Measurements from ENCODE around the gene SPATA21. TPM values are rescaled to one million over a fixed set of nuclear protein-coding genes. Genes with fewer than 3 reads are reported as not detected.

SPATA21 gene
- total RNA-seq, 1 donor from 2014 or later = not detected

- DNase-seq (ENCODE audit: low read depth) = no peak
These were observed 14.8 kb upstream of the SPATA21 start for GRCh38 chr1:16451841-16452528.

DNA sequence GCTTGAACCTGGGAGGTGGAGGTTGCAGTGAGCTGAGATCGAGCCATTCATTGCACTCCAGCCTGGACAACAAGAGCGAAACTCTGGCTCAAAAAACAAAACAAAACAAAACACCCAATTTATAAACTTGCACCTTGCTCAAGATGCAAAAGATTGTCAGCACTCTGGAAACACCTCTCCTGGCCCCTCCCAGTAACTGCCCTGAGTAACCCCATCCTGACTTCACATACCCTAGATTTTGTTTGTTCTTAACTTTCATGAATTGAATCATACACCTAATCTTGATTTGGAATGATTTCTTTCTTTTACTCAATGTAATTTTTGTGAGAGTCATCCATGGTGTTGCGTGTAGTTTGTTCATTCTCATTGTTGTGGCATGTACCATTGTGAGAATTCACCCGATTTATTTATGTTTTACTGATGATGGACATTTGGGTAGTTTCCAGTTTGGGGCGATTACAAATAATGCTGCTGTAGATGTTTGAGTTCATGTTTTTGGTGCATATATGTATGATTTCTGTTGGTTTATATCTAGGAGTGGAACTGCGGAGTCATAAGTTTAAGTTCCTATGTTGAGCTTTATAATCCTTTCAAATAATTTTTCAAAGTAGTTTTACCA, 13.7 kb upstream of the SPATA21 start:
- DNase-seq (ENCODE audit: low read depth) = no peak

DNA sequence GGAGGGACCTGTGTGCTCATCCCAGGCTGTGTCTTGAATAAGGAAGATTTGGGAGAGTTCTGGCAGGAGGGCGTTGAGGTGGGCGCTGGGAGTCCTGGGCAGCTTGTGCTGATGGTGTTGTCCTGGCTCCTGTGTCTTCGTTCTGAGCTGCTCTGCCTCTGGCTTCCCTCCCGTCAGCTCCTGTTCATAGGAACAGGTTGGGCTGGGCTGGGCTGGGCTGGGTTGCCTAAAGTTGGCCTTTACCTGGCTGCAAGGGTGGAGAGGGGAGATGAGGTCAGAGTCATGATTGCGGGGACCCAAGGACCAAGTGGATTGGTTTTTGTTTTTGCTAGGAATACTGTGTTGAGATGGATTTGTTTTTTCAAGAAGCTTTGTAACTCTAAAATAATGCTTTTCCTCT, 12.4 kb upstream of the SPATA21 start:
- DNase-seq (ENCODE audit: low read depth) = no peak

- DNase-seq (ENCODE audit: low read depth) = no peak
These were observed 11.8 kb upstream of the SPATA21 start for GRCh38 chr1:16449065-16449464.

DNA sequence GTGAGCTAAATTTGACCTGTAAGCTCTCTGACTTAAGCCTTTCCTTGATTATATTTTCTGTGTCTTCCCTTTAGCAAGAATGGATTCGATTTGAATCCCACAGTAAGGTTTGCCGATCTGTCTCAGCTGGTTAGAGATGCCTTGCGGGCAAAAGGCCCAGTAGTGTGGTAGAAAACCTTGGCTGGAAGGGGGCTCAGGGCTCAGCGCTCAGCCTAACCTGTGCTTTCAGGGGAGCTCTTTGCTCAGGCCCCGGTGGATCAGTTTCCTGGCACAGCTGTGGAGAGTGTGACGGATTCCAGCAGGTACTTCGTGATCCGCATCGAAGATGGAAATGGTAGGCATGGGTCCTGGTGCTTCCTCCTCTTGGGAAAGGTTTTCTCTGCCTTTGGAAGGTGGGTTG, 10.4 kb upstream of the SPATA21 start:
- no peak for DNase-seq (ENCODE audit: low read depth)

- no peak for DNase-seq (ENCODE audit: low read depth)
These were observed 8.9 kb upstream of the SPATA21 start for GRCh38 chr1:16446116-16446515.

- DNase-seq (ENCODE audit: low read depth) = no peak
These were observed 7.8 kb upstream of the SPATA21 start for GRCh38 chr1:16445052-16445451.

DNA sequence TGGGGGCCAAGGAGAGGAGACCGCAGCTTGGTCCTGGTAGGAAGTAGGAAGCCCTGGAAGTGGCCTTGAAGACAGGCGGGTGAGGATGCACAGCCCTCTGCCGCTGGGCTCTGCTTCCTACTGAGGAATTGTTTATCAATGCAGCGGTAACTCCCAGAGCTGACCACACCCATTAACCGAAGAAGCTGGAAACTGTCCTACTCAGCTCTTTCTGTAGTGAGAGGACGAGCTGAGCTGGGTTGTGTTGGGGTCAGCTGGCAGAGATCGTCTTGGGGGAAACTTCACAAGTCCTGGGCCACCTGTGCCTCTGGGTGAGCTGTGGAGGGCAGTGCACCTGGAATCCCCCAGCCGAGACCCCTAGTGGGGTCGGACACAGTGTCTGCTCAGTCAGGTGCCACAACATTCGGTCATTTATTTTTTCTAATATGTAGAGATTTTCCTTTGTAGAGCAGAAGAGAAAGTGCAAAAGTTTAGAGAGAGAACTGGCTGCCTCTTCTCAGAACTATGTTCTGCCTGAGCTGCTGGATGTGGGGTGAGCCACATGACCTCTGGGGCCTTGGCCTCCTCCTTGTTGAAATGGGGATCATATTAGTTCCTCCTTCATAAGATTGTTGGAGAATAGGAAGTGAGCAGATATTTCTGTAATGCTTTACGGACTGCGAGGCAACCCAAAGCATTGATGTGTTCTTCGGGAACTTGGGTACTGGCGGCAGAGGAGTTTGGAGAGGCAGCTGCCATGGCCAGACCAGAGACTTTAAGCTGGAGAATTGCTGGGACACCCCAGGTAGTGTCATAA, 6.9 kb upstream of the SPATA21 start:
- DNase-seq (ENCODE audit: low read depth) = no peak

DNA sequence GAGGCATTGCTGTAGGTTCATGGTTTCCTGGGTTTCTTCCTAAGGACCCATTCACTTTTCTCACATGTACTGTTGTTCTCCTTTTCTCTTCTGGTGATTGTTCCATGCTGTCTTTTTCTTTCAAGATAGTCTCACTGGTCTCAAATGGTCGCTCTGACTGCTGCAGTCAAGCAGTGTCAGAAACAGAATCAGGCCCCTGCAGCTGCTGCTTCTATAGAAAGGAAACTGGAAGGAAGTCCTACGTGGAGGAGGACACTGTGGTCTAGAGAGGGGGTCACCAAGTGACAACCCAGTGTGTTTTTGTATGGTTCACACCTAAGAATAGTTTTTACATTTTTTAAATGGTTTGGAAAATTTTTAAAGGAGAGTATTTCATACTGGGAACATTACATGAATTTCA, 5.7 kb upstream of the SPATA21 start:
- no peak for DNase-seq (ENCODE audit: low read depth)

DNA sequence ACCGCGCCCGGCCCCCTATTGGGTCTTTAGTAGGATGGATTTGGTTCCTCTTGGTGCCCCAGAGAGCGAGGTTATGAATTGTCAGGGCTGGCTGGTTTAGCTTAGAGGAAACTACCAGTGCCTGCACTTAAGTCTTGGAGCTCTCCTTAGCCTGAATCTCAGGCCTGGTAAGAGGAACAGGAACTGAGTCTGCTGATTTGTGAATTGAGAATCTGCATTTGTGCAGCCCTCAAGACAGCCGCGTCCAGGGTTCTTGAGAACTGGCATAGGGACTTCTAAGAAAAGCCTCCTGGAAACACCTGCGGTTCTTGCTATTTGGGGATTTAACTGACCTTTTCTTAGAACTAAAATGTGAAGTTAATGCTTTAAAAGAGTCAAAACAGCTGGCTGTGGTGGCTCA, 5.0 kb upstream of the SPATA21 start:
- no peak for DNase-seq (ENCODE audit: low read depth)

GRCh38 chr1:16441282-16441665, 4.0 kb upstream of the SPATA21 start:
- peak; percentile 13 for DNase-seq (ENCODE audit: low read depth)

DNA sequence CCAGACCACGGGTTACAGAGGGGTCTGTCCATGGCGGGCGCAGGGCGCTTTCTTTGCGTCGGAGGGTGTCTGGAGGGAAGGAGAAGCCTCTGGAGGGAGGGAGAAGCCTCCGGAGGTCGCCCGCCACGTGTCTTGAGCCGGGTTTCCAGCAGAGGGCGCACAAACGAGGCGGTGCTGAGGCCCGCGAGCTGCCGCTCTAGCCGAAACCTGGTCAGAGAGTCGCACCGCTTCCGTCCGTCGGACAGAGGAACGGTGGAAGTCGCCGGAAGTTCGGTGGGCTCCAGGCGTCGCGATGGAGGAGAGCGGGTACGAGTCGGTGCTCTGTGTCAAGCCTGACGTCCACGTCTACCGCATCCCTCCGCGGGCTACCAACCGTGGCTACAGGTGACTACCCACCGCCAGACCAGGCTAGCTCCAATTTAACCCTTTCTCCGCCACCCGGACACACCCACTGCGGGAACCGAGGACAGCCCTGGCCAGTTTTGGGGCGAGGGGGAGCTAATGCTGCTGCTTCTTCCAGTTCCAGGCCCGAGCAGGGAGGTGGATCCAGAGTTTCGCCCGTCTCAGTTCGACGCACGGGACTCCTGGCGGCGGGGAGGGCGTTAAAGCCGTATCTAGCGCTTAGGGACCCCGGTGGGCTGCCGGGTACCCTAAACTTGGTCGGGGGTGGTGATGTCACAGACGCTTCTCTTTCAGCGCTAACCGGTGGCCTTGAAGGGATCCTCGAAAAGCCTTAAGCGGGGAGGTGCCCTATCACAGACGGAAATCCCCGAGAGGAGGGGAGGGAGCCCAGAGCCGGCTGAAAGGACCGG, 3.5 kb upstream of the SPATA21 start, which contains the start of gene NECAP2:
Gene NECAP2 (plus strand): TSS at position 255 of the 812 bp plus-strand sequence. CDS start 38 bp downstream, at position 293.
- peak; percentile 80 for DNase-seq (ENCODE audit: low read depth)

DNA sequence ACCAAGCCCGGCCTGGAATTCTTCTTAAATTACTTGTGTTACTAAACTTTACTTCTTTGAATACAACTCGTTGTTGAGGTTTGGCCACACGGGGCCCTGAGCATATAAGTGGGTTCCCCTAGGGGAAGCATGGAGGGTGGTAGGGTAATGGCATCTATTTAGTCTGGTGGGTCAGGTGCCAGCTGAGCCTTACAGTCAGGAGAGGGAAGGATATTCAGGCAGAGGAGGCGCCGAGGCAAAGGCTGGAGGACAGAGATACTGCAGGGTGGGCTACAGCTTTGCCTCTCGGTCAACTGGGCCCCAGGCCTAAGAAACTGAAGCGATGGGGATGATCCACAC, 2.9 kb upstream of the SPATA21 start:
- no peak for DNase-seq (ENCODE audit: low read depth)

GRCh38 chr1:16438924-16439323, 1.7 kb upstream of the SPATA21 start:
- DNase-seq (ENCODE audit: low read depth) = no peak

DNA sequence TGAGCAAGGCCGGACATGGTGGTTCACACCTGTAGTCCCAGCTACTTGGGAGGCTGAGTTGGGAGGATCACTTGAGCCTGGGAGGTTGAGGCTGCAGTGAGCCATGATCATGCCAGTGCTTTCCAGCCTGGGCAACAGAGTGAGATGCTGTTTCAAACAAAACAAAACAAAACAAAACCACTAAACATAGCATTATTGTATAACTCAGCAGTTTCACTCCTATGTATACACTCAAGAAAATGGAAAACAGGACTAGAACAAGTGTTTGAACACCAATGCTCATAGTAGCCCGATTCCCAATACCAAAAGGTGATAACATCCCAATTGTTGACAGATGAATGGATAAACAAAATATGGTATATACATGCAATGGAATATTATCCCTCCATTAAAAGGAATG, 1.3 kb upstream of the SPATA21 start:
- DNase-seq (ENCODE audit: low read depth) = no peak

GRCh38 chr1:16434501-16434900, 2.7 kb downstream of the SPATA21 start:
- no peak for DNase-seq (ENCODE audit: low read depth)

DNA sequence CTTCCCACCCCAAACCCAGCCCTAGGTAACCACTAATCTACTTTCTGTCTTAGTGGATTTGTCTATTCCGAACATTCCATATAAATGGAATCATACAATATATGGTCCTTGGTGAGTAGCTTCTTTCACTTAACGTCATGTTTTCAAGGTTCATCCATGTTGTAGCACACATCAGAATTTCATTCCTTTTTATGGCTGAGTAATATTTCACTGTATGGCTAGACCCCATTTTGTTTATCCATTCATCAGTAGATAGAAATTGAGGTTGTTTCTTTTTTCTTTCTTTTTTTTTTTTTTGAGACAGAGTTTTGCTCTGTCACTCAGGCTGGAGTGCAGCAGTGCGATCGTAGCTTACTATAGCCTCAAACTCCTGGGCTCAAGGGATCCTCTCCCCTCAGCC, 3.2 kb downstream of the SPATA21 start:
- no peak for DNase-seq (ENCODE audit: low read depth)

GRCh38 chr1:16433030-16433429, 4.2 kb downstream of the SPATA21 start:
- DNase-seq (ENCODE audit: low read depth) = no peak

GRCh38 chr1:16430606-16431005, 6.6 kb downstream of the SPATA21 start:
- no peak for DNase-seq (ENCODE audit: low read depth)

GRCh38 chr1:16425125-16426025, 11.8 kb downstream of the SPATA21 start:
- DNase-seq (ENCODE audit: low read depth) = no peak

DNA sequence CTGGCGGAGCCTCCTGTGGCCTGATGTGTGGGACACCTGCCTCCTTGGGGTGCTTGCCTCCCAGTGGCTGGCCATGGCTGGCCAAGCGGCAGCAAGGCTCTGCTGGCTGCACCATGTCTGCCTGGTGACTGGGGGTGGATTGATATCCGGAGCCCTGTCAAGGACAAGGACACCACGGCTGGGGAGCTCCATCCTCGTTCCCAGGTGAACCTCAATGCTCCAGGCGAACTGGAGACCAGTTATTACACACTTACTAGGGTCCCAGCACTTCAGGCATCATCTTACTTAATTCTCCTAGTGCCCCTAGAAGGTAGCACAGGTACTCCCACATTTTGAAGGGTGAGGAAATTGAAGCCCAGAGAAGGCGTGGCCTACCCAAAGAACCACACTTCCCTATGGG, 15.2 kb downstream of the SPATA21 start:
- DNase-seq (ENCODE audit: low read depth) = no peak
